Stimulated activated CD8-positive, alpha-beta memory T cell treated with anti-CD3 and anti-CD28 coated beads, Interleukin-7, amount 100 ng/mL, for 24 hours (primary cell): ENCODE data around the gene PREX1.
A peak's percentile ranks its signal among the peaks of the same experiment; 100 is the strongest.
"Not testable (repeated sequence)": the region's sequence is repeated elsewhere in the genome, so short reads cannot be mapped to it uniquely, and the experiment has no call there.

Experiments
- DNase-seq: peaks from one replicate; pipeline ENCODE4 v3.0.0-alpha.2; 2020; ENCODE audit warnings: low read depth

Gene PREX1

DNA sequence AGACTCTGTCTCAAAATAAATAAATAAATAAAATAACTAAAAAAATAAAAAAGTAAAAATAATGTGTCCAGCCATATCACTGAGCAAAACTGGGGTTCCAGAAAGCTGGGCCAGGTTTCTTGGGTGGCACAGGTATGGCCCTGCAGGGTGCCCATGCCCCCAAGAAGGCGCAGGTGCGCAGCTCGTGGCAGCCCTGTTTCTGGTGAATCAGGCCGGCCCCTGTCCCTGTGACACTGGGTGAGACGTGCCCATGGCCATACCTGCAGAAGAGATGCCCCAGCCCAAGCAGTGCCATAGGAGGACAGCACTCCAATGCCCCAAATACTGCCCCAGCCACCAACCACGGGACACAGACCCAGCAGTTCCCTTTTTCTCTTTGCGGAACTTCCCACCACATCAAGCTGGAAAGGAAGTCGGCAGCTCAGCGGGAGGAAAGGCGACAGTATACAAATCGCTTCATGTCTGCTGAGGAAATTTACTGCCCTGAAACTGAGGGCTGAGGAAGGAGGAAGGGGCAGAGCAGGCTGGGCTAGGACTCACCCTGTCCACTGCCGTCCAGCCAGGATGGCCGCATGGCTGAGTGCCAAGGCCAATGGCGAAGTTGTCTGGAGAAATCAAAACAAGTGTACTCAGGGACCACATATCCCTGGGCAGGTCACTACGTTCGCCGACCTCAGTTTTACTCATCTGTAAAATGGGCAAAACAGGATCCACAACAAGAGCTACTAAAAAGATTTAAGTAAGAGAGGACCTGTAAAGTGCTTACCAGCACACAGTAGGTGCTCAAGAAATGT is 55.4 kb downstream of the PREX1 start:
- DNase-seq: no peak

DNA sequence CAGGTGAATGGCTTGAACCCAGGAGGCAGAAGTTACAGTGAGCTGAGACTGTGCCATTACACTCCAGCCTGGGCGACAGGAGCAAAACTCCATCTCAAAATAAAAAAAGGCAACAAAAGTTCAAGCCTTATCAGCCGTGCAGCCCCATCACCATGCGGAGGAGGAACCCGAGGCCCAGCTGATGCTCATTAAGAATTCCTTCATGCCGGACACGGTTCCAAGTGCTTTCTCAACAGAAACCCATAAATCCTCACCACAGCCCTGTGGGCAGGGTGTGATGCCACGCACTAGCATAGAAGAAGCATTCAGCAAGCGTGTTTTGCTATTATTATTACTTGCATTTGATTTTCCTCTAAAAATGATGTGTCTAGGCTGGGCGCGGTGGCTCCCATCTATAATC is 56.3 kb downstream of the PREX1 start:
- no peak for DNase-seq

DNA sequence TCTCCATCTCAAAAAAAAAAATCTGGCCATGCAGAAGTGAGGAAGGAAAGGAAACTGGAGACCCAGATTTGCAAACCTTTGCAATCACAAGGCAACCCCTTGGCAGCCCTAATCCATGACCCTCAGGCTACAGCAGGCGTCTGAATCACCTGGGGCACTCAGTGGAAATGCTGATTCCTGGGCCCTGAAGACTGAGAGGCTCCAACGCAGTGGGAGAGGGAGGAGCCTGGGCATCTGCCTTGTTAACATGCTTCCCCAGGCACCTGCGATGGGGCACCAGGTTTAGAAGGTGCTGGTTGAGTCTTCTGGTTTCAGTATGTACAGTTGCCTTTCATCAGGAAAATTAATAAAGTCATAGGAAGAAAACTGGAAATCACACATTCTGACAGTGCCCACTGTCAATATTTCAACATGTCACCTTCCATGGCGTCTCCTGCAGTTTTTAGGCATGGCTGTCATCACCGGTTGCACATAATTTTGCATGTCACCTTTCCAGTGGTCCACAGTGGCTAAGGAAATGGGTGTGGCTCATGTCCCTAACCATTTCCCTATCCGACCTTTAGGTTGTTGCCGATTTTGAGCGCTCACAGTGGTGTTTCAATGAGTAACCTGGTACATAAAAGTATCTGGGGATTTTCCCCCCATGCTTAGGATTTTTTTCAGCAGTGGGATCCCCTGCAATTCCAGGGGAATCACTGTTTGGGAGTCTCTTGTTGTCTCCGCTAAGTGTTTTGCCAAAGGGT is 56.9 kb downstream of the PREX1 start:
- DNase-seq: no peak

DNA sequence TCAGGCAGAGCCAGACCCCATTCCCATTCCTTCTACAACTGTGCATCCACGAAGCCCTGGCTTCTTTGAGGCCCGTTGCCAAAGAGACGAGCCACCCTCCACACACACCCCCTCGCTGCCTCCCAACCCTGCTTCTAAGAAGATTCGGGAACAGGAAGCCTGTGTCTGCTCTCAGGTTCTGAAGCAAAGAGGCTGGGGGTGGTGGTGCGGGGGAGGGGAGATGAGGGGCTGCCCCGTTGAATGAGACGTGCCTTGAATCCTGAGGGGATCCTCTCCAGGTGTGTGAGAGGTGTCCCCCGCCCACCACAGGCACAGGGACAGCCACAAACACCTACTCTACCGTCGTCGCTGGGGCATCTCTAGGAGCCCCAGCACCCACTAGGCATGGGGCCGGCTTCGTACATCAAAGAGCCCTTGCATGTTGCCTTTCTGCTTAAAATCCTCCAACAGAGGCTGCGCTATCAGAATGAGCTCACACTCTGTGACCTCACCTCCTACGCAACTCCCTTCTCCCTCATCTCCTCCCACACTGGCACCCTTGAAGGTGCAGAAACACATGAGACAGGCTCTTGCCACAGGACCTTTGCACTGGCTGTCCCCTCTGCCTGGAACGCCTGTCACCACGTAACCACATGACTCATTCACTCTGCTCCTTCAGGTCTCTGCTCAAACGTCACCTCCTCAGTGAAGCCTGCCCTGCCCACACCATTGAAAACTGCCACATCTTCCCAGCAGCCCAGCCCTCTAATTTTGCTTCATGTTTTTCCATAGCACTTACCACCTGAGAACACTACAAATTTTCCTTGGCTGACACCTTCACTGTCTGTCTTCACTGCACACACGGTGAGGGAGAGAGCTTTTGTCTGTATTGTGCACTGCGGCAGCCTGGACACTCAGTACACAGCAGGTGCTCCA is 58.5 kb downstream of the PREX1 start:
- peak; percentile 83 for DNase-seq

DNA sequence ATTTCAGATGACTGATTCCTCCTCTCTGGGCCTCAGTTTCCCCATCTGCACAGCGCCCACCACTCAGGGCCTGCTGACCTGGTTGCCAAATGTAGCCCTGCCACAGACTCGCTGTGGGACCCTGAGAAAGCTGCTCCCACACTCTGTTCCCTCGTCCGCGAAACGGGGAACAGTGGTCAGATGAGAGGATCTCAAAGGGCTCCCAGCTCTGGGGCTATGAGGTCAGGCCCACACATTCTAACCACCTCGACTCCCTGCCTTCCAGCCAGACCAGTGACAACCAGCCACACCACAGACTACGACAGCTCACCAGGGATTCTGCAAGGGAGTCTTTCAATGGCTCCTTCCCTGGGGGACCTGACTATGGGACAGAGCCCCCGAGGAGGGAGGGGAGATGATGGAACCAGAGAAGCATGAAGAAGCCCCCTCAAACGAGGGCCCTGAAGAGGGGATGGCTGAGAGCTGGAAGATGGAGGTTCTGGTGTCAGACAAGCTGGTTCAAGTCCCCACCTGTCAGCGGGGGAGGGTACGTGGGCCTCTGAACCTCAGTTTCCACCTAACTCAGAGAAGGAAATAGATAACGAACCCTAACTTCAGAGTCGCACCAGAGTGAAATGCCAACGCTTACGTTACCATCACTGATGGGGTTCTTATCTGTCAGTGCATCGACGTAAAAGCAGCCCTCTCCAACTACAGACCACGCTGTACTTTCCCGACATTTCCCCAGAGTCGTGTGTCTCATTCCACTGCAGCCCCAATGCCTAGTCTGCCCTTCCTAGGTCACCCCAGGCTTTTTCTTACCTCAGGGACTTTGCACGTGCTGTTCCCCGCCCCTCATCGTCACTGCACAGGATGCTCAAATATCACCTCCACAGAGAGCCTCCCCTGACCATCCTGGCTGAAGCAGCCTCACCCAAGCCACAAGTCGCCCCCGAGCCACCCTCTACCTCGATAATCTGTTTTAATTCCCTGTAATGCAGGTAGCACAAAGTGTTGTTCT is 60.5 kb downstream of the PREX1 start:
- no peak for DNase-seq

DNA sequence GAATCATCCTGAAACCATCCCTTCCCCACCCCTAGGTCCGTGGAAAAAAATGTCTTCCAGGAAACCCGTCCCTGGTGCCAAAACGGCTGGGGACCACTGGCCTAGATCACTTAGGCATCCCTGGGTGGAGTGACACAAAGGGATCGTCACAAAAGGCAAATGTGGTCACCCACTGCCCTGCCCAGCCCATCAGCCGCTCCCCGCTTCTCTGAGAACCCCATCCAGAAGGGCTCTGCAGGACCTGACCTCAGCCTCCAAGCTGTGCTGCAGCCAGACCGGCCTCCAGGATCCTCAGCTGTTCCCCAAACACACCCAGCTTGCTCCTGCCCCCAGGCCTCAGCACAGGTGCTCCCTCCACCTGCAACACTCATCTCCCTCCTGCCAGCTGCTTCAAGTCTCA is 61.6 kb downstream of the PREX1 start:
- DNase-seq: no peak

DNA sequence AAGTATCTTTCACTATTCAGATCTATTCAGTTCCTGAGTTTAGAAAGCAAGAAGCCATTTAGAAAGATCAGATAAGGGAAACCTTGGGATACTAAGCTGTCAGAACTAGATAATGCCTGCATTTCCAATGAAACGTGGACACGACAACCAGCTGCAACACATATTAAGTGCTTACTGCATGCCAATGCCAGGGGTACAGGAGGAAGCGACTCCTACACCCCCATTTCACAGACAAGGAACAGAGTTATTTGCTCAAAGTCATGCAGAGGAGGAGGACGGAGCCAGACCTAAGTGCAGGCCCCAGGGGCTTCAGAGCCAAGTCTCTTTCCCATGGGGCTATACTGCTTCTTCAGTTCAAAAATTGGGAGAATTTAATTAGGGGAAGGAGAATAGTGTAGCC is 62.4 kb downstream of the PREX1 start:
- no peak for DNase-seq

DNA sequence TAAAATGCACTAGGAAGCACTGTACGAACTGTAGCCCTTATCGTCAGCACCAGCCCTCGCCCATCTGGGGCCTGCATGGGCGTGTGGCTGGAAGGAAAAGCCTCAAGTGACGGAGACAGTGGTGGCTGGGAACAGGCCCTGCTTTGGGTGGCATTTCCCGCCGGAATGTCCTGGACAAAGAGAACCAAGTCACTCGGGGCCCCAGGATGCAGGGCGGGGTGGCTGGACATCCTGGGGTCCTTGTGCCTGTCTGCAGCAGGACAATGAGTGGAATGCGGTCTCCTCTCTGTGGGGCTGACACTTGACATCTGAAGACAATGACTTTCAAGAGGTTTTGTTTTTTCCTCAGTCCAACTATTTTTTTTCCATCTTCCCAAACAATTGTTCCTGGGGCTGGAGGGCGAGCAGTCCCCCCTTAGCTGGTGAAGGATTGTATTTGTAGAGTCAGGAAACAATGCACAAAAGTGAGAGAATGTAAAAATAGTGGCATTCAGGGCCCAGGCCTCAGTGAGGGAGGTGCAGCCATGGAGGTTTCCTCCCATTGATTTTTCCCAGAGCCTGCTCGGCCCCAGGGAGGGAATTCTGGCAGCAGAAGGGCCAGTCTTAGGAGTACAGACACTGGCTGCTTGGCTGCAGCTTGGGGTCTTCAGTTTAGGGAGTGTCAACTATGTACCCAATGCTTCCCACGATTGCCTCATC is 64.4 kb downstream of the PREX1 start:
- DNase-seq: no peak

DNA sequence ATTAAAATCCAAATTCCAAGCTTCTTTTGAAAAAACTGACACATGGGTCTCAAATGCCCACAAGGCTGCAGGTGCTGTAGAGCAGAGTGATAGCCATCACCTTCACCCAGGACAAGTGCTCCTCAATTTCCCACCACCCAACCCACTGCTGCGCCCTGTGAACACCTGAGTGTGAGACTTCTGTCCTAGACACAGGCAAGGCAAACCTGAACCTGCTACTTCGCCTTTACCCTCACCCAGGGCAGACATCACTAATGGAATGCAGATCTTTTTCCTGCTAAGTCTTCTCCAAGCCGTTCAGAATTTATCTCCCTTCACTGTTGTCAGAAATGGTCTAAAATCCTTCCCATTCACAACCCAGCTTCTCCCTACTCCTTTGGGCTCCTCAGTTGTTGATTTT is 65.9 kb downstream of the PREX1 start:
- DNase-seq: no peak

DNA sequence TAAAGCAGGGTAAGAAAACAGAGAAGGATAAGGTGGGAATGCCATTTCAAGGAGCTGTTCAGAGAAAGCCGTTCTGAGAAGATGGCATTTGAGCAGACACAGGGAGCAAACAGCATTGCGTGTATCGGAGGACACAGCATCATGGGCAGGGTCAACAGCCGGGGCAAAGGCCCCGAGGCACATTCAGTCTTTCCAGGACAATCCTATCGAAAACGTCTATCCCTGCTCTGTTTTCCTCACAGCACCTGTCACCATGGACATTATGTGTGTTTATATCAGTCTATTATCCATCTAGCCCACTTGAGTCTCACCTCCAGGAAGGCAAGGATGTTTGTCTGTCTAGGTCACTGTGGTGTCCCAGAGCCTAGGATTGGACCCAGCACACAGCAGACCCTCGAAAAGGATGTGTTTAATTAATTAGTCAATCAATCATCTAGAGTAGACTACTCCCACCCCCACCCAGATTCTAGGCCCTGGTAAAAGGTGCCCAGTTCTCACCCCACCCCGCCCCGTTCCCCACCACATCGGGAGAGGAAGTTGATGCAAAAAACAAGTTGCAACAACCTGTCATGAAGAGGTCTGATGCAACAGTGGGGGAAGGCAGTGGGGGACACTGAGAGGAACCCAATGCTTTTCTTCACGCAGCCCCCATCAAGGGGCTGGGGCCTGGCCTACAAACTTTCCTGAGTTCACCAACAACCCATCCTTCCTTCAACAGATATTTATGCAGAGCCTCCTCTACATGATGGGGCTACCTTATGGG is 66.6 kb downstream of the PREX1 start:
- no peak for DNase-seq

DNA sequence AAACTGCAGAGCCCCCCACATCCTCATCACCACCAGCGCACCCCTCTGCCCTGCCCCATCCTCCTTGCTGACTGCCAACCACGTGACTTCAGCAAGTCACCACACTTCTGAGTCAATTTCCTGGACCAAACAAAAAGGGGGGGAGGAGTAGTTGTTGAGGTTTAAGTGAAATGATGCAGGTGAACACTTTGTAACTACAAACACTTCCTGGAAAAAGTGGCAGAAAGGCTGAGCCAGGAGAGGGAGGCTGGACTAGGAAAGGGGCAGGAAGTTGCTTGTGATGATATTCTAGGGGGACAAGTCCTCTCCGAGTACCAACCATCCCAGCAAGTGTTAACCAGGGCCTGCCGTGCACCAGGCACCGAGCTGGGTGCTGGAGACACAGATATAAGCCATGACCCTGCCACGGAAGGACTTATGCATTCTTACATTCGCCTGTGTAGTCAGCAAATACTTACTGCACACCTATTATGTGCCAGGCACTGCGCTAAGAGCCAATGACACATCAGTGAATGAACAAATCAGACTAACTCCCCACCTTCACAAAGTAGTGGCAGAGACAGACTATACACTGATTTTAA is 67.3 kb downstream of the PREX1 start:
- DNase-seq: no peak

DNA sequence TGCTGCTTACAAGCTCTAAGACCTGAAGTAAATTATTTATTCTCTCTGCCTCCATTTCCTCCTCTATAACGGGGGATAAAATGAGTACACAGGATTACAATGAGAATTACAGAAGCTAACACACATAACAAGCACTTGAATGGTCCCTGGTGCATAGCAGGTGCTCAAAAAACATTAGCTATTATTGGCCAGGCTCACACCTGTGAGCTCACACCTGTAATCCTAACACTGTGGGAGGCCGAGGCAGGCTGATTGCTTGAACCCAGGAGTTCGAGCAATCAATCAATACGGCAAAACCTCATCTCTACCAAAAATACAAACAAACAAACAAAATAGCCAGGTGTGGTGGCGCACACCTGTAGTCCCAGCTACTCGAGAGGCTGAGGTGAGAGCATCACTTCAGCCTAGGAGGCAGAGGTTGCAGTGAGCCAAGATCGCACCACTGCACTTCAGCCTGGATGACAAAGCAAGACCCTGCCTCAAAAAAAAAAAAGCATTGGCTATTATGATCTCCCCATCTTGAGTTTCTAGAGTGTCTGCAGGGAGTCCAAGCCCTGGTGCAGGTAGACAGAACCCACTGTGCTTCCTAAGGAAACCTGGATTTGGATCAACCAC is 68.1 kb downstream of the PREX1 start:
- no peak for DNase-seq

DNA sequence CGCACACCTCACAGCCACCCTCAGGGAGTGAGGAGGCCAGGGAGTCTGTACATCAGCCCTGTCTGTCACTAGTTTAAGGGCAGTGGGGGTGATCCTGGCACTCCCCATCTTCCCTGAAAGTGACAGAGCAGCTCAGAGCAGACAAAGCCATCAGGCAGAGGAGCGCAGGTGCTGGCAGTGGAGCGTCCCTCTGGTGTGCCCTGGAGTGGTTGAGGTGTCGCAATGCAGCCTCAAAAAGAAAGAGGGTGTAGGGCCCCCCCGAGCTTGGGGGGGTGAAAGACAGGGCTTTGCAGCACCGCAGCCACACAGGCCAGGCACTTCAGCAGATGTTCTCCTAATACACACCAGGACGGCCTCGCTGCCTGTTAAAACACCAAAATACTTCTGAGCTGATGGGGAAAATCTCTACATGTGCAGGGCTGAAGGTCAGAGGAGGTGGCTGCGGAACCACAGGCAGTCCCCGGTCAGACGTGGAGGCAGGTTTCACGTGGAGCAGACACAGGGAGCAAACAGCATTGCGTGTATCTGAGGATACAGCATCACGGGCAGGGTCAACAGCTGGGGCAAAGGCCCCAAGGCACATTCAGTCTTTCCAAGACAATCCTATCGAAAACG is 69.5 kb downstream of the PREX1 start:
- DNase-seq: no peak

DNA sequence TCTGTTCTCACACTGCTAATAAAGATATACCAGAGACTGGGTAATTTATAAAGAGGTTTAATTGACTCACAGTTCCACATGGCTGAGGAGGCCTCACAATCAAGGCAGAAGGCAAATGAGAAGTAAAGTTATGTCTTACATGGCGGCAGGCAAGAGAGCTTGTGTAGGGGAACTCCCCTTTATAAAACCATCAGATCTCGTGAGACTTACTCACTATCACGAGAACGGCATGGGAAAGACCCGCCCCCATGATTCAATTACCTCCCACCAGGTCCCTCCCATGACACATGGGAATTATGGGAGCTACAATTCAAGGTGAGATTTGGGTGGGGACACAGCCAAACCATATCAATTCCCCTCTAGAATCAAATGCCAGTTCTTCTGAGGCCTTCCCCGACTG is 71.0 kb downstream of the PREX1 start:
- DNase-seq: not testable (repeated sequence)

DNA sequence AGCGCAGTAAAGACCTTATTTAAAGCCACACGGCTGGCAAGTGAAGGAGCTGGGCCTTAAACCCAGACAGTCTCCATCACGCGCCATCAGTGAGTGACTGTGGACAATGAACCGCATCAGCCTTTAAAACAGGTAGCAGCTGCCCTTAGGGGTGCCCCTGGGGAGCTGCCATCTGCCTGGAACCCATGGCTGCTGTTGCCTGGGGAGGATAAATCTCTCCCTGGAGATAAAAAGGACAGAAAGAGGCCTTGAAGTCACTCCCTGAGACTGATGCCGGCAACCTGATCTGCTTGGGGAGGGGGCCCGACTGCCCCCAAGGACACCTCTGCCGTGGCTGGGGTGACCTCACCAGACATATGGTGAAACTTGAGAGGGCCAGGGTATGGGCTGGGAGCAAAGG is 73.5 kb downstream of the PREX1 start:
- no peak for DNase-seq

DNA sequence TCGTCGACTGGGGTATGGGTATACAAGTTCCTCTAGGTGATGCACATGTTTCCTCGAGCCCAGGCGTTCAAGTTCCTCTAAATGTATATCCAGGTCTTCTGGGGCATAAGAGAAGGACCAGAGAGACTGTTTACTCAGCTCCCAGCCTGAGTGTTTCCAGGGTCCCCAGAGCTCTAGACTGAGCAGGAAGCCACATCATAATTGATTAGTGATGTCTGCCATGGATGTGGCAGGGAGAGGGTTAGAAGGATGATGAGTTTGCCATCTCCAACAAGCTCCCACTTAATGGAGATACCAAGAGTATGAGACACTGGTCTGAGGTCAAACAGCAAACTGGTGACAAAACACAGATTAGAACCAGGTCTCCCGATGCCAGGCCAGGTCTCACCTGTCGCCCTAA is 74.8 kb downstream of the PREX1 start:
- no peak for DNase-seq

DNA sequence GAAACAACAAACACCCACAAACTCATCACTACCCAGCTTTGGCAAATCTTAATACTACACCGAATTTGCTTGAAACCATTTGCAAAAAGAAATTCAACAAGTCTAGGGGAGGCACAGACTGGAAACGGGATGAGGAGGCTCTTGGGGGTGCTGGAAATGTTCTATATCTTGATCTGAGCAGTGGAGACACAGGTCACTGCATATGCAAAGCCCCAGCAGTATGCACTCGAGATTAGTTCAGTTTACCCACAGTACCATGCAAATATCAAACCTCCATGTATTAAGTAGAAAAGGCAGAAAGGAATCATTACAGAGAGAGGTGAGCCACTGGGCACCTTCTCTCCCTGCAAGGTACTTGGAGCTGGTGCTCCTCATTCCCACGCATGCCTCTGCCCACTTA is 75.9 kb downstream of the PREX1 start:
- no peak for DNase-seq

DNA sequence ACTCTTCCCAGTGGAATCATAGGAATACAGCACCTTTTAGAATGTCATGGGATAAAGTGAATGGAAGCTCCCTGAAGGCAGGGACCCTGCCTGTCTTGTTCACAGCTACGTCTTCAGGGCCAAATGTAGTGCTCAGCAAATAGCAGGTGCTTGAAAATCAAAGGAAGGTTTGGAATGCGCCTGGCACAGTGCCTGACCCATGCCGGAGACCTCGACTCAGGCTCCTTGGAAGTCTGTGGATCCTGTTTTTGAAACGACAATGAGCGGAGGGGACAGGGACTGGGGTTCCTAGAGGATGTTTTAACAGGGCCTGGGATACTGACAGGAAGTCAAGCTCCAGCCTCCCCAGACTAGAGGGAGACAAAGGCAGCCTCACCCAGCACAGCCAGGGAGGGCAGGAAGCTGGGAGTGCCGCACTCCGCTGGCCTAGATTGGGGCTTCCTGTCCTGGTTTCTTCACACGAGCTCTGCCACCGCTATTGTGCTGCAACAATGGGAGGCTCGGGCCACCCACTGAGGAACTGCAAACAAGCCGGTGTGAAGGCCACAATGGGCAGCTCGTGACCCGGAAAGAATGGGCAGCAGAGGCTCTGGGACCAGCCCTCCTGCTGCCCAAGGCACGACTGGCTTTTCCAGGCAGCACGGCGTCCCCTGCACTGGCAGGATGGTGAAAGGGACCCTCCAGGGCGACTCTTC is 76.7 kb downstream of the PREX1 start:
- no peak for DNase-seq
